DMS114 treated with DMSO at 0.1 percent for 48 hours (cell line): Measurements from ENCODE around the gene TBC1D1.
"Not testable (repeated sequence)": the region's sequence is repeated elsewhere in the genome, so short reads cannot be mapped to it uniquely, and the experiment has no call there.

ENCODE experiments used
- DNase-seq: peaks from one replicate; lab custom pipeline; 2025; ENCODE audit not compliant: unreplicated experiment; lab: John Stamatoyannopoulos, UW

The TBC1D1 gene

DNA sequence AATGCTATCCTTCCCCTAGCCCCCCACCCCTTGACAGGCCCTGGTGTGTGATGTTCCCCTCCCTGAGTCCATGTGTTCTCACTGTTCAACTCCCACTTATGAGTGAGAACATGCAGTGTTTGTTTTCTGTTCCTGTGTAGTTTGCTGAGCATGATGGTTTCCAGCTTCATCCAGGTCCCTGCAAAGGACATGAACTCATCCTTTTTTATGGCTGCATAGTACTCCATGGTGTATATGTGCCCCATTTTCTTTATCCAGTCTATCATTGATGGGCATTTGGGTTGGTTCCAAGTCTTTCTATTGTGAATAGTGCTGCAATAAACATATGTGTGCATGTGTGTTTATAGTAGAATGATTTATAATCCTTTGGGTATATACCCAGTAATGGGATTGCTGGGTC is 32.2 kb downstream of the TBC1D1 start:
- DNase-seq, result not testable (repeated sequence)

DNA sequence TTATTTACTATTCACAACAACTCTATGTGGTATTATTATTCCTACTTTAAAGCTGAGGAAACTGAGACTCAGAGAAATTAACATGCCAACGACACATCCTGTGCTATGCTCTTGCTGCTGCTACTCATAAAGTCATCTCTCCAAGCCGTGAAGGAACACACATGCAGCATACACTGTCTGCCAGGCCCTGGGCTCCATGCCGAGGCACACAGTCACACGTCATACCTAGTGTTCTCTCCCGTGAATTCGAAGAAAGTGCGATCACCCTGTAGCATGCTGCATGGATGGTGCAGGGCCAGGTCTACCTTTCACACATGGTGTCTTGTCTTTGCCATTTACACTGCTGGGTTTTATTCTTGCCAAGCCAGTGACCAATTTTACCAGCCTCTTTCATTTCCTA is 34.1 kb downstream of the TBC1D1 start:
- no peak for DNase-seq

DNA sequence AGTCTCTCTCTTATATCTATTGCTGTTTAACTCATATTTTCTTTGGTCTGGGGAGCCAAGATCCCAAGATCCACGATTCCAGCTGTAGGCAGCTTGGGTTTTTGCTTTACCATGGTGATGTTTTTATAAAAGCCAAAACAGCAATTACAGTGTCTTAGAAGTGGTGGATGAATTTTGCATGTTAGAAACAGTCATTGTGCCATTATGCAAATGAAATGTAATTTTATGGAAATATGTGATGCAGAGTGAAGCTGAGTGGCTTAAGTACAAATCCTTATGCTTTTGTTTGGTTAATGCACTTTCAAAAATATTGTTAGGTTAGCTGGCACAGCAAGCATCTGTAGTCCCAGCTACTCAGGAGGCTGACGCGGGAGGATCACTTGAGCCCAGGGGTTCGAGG is 36.5 kb downstream of the TBC1D1 start:
- no peak for DNase-seq

DNA sequence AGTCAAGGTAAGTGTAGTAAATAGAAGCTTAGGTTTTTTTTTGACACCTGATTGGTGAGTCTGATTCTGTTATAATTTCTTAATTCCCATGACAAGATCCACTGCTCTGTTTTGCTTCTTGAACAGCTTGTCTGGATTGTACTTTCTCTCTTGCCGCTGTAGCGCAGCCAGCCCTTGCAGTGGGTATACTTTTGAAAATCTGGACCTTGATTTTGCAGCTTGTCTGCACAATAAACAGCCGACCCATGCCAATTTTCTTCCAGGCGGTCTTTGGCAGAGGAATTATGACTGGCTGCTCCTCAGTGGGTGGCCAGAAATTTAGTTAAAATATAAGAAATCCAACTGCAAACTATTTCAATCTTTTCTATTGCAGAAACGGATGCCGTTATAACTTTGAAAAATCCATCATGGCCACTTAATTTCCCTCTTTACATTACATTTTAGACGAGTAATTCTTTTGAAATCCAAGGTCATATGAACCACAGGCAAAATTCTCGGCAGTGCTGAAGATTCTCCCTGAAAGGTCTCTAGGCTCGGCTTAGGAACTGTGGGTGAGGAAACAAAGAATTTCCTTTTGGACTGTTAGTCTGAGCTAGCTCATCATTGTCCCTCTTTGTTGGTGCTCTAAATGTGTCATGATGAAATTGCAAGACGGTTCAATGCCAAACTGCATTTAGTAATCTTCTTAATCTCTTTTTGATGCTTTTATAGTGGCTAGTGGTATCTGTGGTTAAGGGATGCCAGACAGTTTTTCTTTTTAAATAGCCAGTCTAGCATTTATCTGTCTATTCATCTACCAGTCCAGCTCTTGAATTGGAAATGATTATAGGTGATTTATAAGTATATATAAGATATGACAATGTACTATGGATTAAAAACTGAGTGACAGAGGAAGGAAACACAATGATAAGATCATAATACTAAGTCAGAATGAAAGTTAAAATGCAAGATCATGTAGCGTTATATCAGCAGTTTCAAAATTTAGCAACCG is 37.8 kb downstream of the TBC1D1 start:
- no peak for DNase-seq

DNA sequence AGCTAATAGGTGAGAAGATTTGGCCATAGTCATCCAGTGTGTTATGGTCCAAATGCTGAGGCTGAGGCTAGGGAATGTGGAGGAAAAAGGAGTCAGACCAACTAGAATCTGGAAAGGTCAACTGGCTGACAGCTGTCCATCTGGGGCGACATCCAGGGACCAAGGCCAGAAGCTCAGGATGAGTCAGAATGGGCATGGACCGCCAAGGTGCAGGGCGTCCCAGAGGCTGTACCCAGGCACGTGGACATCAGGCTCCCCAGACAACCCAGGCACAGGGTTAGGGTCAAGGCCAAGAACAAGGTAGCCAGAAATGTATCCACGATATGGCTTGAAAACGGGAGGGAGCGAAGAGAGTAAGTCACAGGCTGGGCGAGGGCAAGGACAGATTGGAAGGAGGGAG is 43.2 kb downstream of the TBC1D1 start:
- DNase-seq, result no peak

DNA sequence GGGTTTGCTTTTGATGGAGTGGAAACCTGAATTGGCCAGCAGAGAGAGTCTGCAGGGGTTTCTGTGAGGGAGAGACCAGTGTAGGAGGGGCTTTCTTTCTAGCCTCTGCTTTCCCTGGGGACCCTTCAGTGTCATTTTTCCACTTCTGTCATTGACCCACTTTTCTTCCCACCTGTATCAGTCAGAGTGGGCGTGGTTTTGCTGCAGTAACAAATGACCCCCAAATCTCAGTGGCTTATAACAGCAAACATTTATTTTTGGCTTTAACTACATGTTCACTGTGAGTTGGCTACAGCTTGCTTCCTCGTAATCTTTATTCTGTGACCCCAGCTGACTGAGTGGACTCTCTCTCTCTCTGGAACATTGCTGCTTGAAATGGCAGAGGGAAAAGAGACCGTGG is 43.7 kb downstream of the TBC1D1 start:
- no peak for DNase-seq

DNA sequence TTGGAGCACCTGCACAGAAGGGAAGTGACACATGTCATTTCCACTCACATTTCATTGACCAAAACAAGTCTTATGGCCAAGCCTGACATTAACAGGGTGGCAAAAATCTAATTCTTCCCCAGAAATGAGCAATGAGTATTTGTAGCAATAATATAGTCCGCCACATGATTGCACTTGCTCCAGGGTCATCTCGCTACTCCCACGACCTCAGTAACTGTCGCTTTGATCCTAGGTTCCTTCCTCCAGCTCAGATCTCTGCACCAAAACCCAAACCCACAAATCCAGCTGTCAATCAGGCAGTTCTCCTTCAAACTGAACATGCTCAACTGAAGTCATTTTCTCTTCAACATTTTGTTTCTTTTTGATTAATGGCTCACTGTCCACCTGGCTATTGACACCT is 44.1 kb downstream of the TBC1D1 start:
- DNase-seq, result no peak

DNA sequence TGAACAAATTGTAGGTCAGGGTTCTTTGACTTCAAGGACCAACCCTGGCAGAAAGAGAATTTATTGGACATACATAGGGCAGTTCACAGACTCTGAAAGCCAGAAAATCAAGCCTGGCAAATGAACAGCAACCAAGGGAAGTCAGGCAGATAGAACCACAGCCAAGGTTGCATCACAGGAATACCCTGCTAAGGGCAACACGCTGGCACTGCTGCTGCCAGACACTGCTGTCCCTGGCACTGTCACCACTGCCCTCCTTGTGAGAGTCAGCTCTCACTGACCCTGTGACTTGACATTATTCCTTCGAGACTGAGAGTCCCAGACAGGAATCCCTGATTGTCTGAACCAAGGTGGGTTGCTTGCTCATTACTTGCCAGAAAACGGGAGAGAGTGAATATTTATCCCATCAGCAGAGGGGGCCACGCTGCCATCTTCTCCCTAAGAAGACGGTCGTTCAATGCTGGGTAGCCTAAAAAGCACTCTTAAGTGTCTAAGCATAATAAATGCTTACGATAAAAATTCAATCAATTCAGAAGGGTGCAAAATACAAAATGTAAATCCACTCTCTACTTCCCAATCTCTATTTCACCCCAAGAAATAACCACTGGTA is 46.1 kb downstream of the TBC1D1 start:
- no peak for DNase-seq

DNA sequence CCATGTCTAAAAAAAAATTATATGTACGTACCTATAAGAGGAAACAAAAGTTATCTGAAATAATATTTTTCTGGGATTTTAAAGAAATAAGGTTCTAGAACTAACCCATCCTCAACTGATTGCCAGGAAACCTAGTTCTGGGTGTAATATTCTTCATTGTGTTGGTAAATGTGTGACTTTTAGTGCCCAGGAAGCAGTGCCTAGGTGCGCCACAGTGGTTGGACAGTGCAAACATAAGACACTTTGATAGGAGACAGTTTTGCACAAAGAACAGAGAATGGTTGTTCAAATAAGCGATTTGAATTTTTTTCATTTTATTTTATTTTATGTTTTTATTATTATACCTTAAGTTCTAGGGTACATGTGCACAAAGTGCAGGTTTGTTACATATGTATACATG is 47.3 kb downstream of the TBC1D1 start:
- DNase-seq, result no peak

DNA sequence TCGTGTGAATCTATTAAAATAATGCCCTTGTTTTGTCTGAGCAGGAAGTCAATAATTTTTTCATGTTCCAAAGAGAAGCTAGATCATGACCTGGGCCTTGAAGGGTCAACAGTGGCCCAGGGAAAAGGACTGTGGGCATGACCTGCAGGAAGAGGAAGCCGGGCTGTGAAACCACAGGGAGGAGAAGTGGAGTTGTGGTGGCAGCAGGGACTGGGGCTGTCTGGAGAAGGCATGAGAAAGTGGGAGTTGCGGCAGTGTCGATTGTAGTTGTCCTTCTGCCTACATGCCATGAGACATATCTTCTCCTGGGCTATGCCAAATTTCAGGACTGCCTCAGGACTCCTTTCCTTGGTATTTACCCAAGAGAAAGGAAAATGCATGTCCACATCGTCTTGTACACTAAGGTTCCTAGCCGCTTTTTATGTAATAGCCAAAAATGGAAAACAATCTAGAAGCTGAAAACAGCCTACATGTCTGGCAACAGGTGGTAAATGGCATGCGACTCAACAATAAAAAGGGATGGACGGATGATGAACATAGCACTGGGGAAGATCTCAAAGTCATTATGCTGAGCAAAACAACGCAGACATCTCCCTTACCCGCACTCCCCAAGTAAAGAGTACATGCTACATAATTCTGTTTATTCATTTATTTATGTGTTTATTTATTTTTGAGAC is 55.8 kb downstream of the TBC1D1 start:
- DNase-seq, result no peak

DNA sequence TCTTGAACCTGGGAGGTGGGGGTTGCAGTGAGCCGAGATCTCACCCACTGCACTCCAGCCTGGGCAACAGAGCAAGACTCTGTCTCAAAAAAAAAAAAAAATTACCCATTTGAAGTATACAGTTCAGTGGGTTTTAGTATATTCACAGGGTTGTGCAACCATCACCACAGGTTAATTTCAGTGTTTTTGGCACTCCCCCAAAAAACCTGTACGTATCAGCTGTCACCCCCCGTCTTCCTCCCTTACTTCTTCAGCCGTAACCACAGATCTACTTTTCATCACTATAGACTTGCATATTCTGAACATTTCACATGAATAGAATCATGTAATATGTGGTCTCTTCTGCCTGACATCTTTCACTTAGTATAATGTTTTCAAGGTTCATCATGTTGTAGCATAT is 57.7 kb downstream of the TBC1D1 start:
- no peak for DNase-seq

DNA sequence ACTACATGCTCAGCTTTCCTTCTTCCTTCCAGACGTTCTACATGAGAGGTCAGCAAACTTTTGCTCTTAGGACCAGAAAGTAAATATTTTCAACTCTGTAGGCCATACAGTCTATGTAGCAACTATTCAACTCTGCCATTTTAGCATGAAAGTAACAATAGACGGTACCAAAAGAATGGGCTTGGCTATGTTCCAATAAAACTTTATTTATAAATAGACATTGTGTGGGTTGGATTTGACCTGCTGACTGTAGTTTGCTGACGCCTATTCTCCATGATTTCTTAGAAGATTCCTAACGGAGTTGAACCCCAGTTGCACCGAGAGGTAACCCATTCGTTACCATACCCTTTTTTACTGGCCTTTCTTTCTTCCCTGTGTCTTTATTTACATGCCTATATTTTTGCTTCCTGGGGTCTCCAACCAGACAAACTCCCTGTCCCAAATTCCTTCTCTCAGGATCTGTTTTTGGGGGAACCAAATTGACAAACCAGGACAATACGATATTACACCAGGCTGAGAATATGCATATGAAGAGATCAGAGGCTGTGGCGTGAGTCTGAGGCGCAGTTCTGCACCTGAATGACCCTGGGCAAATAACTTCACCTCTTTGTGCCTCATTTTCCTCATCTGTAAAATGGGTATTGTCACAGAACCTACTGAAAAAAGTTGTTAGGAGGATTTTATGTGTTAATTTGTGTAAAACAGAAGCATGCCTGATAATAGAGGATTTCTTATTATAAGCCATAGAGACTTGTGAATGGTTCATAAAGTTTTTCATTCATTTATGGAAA is 58.9 kb downstream of the TBC1D1 start:
- no peak for DNase-seq

DNA sequence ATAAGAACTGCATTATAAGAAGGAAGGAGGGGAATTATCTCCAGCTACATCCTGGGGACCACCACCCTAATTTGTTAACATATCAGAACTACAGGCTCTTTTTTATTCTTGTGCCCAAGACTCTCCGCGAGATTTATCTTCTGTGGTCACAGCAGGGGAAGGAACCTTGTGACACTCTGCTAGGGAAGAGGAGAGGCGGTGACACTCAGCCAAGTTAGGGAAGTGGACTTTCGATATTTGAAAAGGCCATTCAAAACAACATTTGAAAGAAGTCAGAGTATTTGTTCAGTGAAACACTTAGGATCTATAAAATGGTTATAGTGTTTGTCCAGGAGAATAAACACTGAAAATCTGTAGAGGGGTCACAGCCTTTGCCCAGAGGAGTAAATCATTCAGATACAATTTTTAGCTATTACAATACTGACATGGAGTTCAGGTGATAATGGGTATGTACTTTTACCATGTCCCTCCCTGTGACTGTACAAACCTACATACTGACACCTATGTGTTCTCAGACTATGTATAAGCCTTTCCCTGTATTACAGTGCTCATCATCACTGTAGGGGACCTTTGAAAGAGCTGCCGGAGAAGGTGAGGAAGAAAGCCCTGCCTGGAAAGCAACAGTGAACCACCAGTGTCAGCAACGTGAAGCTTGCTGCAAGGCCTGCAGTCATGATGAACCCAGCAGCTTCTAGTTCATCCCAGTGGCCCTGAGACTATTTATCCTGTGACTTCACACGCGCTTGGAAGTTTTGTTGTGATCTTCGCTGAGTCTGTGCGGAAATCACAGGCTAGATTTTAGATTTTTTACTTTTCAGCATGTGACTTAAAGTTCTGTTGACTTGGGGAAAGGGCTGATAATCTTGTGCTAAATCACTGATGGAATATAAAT is 60.8 kb downstream of the TBC1D1 start:
- no peak for DNase-seq

DNA sequence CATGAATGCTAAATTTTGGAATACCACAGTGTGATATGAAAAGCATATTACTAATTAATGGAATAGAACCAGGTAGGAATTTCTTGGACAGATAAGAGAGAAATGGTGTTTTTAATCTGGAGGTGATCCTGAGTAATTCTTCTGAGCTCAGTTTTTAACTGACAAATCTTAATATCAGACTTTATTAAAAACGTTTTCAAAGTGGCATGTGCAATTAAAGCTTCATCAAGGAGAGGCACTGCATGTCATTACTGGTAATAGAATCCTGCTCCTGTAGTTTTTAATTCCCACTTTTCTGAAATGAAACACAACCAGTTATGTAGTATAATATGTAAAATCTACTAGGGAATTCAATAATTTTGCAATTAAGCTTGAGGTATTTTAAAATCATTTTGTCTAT is 62.3 kb downstream of the TBC1D1 start:
- no peak for DNase-seq

DNA sequence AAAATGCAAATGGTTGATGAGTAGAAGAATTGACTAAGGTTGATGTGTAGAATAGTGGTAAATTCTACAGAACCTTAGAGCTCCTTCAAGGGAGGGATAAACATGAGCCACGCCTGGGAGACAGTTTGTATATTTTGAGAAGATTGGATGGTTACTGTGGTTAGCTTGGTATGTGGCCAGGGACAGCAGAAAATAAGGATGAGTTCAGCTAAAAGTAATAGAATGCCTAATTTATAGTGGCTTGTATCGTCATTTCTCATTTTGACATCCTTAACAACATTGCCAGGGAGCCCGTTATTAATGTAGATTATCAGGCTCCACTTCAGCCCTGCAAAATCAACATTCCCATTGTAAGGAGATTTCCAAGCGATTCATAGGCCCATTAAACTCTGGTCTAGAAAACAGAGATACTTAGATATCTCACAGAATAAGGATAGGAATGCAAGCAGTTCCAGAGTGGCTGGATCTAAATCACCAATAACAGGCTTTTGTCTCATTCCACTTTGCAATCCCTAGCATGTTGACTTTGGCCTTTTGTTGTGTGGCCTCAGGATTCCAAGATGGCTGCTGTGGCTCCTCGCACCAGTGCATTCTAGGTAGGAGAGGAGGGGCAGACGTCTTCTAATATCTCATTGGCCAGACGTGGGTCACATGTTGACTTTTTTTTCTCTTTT is 62.9 kb downstream of the TBC1D1 start:
- no peak for DNase-seq

DNA sequence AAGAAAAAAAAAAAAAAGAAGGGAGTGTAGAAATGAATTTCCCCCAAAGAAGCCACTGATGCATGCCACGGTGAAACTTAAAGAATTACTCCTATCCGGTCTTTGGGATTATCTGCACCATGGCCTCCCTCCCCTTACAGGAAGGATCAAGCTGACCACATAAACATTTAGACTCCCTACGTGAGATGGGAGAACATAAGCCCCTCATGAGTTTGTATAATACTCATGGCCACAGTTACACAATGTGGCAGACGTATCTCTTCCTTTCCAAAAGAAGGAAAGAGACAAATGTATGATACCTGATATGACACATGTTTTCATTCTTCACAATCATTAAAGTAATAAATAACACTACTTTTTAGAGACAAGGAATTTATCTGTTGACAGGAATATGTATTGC is 66.1 kb downstream of the TBC1D1 start:
- no peak for DNase-seq

DNA sequence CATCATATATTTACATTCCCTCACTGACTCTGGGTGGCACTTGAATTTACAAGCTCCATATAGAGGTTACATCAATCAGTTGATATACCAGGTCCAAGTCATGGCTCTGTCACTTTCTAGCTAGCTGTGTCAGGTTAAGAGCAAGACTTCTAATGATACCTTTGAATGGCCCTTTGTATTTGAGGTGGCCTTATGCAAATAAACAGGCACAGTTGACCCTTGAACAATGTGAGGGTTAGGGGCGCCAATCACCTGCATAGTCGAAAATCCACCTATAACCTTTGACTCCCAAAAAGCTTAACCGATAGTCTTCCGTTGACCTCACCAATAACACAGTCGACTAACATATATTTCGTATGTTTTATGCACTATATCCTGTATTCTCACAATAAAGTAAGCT is 68.0 kb downstream of the TBC1D1 start:
- no peak for DNase-seq

DNA sequence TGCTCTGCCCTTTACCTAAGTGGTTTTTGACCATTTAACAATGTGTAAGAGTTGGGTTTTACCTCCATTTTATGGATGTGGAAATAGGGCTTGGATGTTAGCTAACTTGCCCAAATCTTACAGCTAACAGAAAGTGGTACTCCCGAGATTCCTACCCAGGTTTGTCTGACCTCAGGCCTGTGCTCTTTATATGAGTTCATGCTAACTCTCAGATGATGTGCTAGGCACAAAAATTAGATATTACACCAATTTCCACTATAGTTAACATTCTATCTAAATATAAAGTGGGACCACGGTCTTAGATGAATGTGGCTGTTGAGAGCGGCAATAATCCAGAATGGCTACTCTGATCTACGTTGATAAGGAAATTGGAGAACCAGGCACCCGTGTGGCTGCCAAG is 69.2 kb downstream of the TBC1D1 start, which contains the start of gene PTTG2:
TSS of gene PTTG2 (plus strand) at position 301 of the 400 bp plus-strand sequence. CDS start at position 338, 37 bp downstream.
- DNase-seq, result no peak

DNA sequence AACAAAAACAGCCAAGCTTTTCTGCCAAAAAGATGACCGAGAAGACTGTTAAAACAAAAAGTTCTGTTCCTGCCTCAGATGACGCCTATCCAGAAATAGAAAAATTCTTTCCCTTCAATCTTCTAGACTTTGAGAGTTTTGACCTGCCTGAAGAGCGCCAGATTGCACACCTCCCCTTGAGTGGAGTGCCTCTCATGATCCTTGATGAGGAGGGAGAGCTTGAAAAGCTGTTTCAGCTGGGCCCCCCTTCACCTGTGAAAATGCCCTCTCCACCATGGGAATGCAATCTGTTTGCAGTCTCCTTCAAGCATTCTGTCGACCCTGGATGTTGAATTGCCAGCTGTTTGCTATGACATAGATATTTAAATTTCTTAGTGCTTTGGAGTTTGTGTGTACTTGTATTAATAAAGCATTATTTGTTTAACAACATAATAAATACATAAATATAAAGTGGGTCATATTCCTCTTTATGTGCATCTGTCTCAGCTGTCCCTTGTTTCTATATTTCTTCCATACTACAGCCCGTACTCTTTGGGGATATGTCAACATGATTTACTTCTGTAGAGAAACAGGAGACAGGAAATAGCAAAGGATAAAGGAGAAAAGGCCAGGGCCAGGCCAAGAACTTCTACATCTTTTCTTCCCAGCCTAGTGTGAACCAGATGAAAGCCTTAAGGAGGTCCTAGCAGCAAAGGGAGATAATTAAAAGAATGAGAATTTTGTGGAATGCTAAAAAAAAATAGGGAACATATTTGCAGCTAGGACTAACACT is 70.0 kb downstream of the TBC1D1 start:
- DNase-seq, result no peak
